Measurements from ENCODE around the gene AGK.

- TF ChIP-seq JUN (IDR thresholded peaks at IDR 0.05) (no peak), BHLHE40 (IDR thresholded peaks at IDR 0.05; ENCODE audit: low read depth, low read length) (no peak), CTCF (IDR thresholded peaks at IDR 0.05) (no peak), KDM5A (IDR thresholded peaks at IDR 0.05) (no peak), E2F6 (IDR thresholded peaks at IDR 0.05; ENCODE audit: borderline replicate concordance, low read depth) (no peak), EHF (CRISPR knock-in tag; IDR thresholded peaks at IDR 0.05) (no peak), TP53 (CRISPR knock-in tag; IDR thresholded peaks at IDR 0.05) (no peak)
- TF ChIP-seq, protein P1, sequence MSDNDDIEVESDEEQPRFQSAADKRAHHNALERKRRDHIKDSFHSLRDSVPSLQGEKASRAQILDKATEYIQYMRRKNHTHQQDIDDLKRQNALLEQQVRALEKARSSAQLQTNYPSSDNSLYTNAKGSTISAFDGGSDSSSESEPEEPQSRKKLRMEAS (IDR thresholded peaks at IDR 0.05): no peak
Observed at GRCh38 chr7:141522657-141523342, 28.4 kb upstream of the AGK start.

Measured in A549 (cell line).